ENCODE measurements around the gene LATS1. TPM values are rescaled to one million over a fixed set of nuclear protein-coding genes. Genes with fewer than 3 reads are reported as not detected.

LATS1 gene
- total RNA-seq, 1 donor from 2014 or later = 31.5 TPM

- H3K27me3 Mint-ChIP-seq (ENCODE audit: unreplicated experiment) = peaks cover 4% of the 10 kb centered on the region
Measured at GRCh38 chr6:149699150-149699549, 18.8 kb downstream of the LATS1 start.

GRCh38 chr6:149698175-149698574 lies 19.7 kb downstream of the LATS1 start:
- H3K4me1 Mint-ChIP-seq (ENCODE audit: low read depth, unreplicated experiment) = peaks cover 12% of the 10 kb centered on the region
- H3K36me3 Mint-ChIP-seq (ENCODE audit: unreplicated experiment) = no peaks in the 10 kb centered on the region
- no peak overlapping the region for H3K27ac Mint-ChIP-seq (ENCODE audit: unreplicated experiment)
- no peak overlapping the region for H3K4me3 Mint-ChIP-seq (ENCODE audit: unreplicated experiment)
- DNase-seq = no peak
- H3K27me3 Mint-ChIP-seq (ENCODE audit: unreplicated experiment) = peaks cover 4% of the 10 kb centered on the region
- peaks cover 6% of the 10 kb centered on the region for H3K9me3 Mint-ChIP-seq (ENCODE audit: unreplicated experiment)
- no peak for TF ChIP-seq CTCF (IDR thresholded peaks at IDR 0.05; ENCODE audit: partially characterized antibody, unreplicated experiment)

More at GRCh38 chr6:149699150-149699549, 18.8 kb downstream of the LATS1 start:
- Mint-ChIP-seq H3K27ac (ENCODE audit: unreplicated experiment) (no peak overlapping the region), H3K9me3 (ENCODE audit: unreplicated experiment) (peaks cover 6% of the 10 kb centered on the region), H3K36me3 (ENCODE audit: unreplicated experiment) (no peaks in the 10 kb centered on the region), H3K4me3 (ENCODE audit: unreplicated experiment) (no peak overlapping the region), H3K4me1 (ENCODE audit: low read depth, unreplicated experiment) (peaks cover 12% of the 10 kb centered on the region)
- DNase-seq = no peak
- TF ChIP-seq CTCF (IDR thresholded peaks at IDR 0.05; ENCODE audit: partially characterized antibody, unreplicated experiment) = no peak

- Mint-ChIP-seq H3K4me3 (ENCODE audit: unreplicated experiment) (no peak overlapping the region), H3K36me3 (ENCODE audit: unreplicated experiment) (no peaks in the 10 kb centered on the region), H3K4me1 (ENCODE audit: low read depth, unreplicated experiment) (peaks cover 12% of the 10 kb centered on the region), H3K9me3 (ENCODE audit: unreplicated experiment) (peaks cover 6% of the 10 kb centered on the region), H3K27me3 (ENCODE audit: unreplicated experiment) (peaks cover 4% of the 10 kb centered on the region), H3K27ac (ENCODE audit: unreplicated experiment) (no peak overlapping the region)
- no peak for DNase-seq
- TF ChIP-seq CTCF (IDR thresholded peaks at IDR 0.05; ENCODE audit: partially characterized antibody, unreplicated experiment) = no peak
Measured at GRCh38 chr6:149696901-149697300, 21.0 kb downstream of the LATS1 start.

GRCh38 chr6:149694921-149695320 lies 23.0 kb downstream of the LATS1 start:
- TF ChIP-seq CTCF (IDR thresholded peaks at IDR 0.05; ENCODE audit: partially characterized antibody, unreplicated experiment) = no peak
- H3K27ac Mint-ChIP-seq (ENCODE audit: unreplicated experiment) = peak overlapping the region; percentile 92
- H3K9me3 Mint-ChIP-seq (ENCODE audit: unreplicated experiment) = peaks cover 6% of the 10 kb centered on the region
- H3K27me3 Mint-ChIP-seq (ENCODE audit: unreplicated experiment) = peaks cover 6% of the 10 kb centered on the region
- peak; percentile 43 for DNase-seq
- H3K36me3 Mint-ChIP-seq (ENCODE audit: unreplicated experiment) = no peaks in the 10 kb centered on the region
- H3K4me3 Mint-ChIP-seq (ENCODE audit: unreplicated experiment) = peak overlapping the region; percentile 57
- peaks cover 12% of the 10 kb centered on the region for H3K4me1 Mint-ChIP-seq (ENCODE audit: low read depth, unreplicated experiment)

GRCh38 chr6:149691201-149691600 lies 26.7 kb downstream of the LATS1 start:
- Mint-ChIP-seq H3K9me3 (ENCODE audit: unreplicated experiment) (peaks cover 6% of the 10 kb centered on the region), H3K36me3 (ENCODE audit: unreplicated experiment) (no peaks in the 10 kb centered on the region), H3K4me1 (ENCODE audit: low read depth, unreplicated experiment) (peaks cover 19% of the 10 kb centered on the region), H3K27ac (ENCODE audit: unreplicated experiment) (no peak overlapping the region), H3K4me3 (ENCODE audit: unreplicated experiment) (no peak overlapping the region), H3K27me3 (ENCODE audit: unreplicated experiment) (peaks cover 6% of the 10 kb centered on the region)
- TF ChIP-seq CTCF (IDR thresholded peaks at IDR 0.05; ENCODE audit: partially characterized antibody, unreplicated experiment) = no peak
- no peak for DNase-seq

Measured in glutamatergic neuron (in vitro differentiated cells).